K562 (cell line): ENCODE measurements around the gene SPDYE17. TPM values are rescaled to one million over a fixed set of nuclear protein-coding genes. Genes with fewer than 3 reads are reported as not detected.
A peak's percentile ranks its signal among the peaks of the same experiment; 100 is the strongest.
"Not testable (repeated sequence)": the region's sequence is repeated elsewhere in the genome, so short reads cannot be mapped to it uniquely, and the experiment has no call there.

Experiments
- ATAC-seq: fragments of 200-7000 bp; cut with Tn5 transposase; 3 replicates; pipeline ENCODE4 v1.9.1; 2020; ENCODE audit warnings: moderate library complexity
- BruUV-seq: library from RNA; stranded (reverse); fragments of 400-500 nt; replicated peaks from 2 replicates; lab custom pipeline; 2021; lab: Mats Ljungman, UMichigan
- CTCF ChIA-PET: fragments of 300-600 bp; formaldehyde crosslinking; extraction: SDS; loops from one replicate; lab custom pipeline; 2021; ENCODE audit warnings: low intra/inter-chr PET ratio; lab: Yijun Ruan, JAX
- POLR2A ChIA-PET: fragments of 300-600, 350-650 bp; sonication (Branson Sonifier 250); formaldehyde crosslinking; extraction: SDS; loops from one replicate; lab custom pipeline; 2021; ENCODE audit warnings: antibody characterized with exemption, inconsistent platforms; lab: Yijun Ruan, JAX
- DNase-seq, 4 experiments: peaks; one replicate each; pipeline versions ENCODE4 v3.0.0 to v3.0.0-alpha.2; 2011 to 2018; ENCODE audit warnings: low spot score in 3 of 4, mixed read lengths in 3 of 4; ENCODE audit errors: extremely low read depth in 1 of 4
- FAIRE-seq: peaks from 2 replicates; lab custom pipeline; 2011; peaks lifted over from hg19 to GRCh38; lab: Jason Lieb, UNC
- H2AFZ ChIP-seq: 2 replicates; pipeline ENCODE4 v1.6.0; 2011; ENCODE audit warnings: low read depth, low read length, control low read depth, inconsistent platforms
- H3K27ac ChIP-seq: fragments of 200-600 bp; 3 replicates; pipeline ENCODE4 v1.8.0; 2011; ENCODE audit warnings: low read depth, mild to moderate bottlenecking, control low read depth, inconsistent platforms, low read length, moderate library complexity, mixed read lengths; ENCODE audit errors: extremely low read depth
- H3K27me3 ChIP-seq, 2 experiments: fragments of 300-600 bp in 1 of 2; 2 replicates in 1 of 2; 3 replicates in 1 of 2; pipeline versions ENCODE4 v1.6.0 to v1.8.0; 2011; ENCODE audit warnings: inconsistent platforms in 2 of 2, low read length in 2 of 2, mild to moderate bottlenecking in 1 of 2, mixed read lengths in 1 of 2, moderate library complexity in 1 of 2; ENCODE audit not compliant: control insufficient read depth in 2 of 2, insufficient read depth in 2 of 2
- H3K36me3 ChIP-seq: fragments of 300-600 bp; 3 replicates; pipeline ENCODE4 v1.8.0; 2011; ENCODE audit warnings: mild to moderate bottlenecking, low read length, inconsistent platforms; ENCODE audit not compliant: control insufficient read depth, insufficient read depth
- H3K4me1 ChIP-seq, 2 experiments: fragments of 200-600 bp in 1 of 2; replicated peaks in 1 of 2; 2 replicates in 1 of 2; 3 replicates in 1 of 2; pipeline versions ENCODE4 v1.5.1 to v1.8.0; 2011; ENCODE audit warnings: inconsistent platforms in 2 of 2, low read length in 2 of 2, mild to moderate bottlenecking in 1 of 2, mixed read lengths in 1 of 2, moderate library complexity in 1 of 2; ENCODE audit not compliant: control insufficient read depth in 2 of 2, insufficient read depth in 2 of 2
- H3K4me2 ChIP-seq: 2 replicates; pipeline ENCODE4 v1.6.1; 2011; ENCODE audit warnings: low read length, control low read depth, inconsistent platforms, mixed read lengths; ENCODE audit not compliant: insufficient read depth
- H3K4me3 ChIP-seq: fragments of 200-600 bp; sonication (generic), shearing (Covaris generic); 2 replicates; pipeline ENCODE4 v1.5.1; 2016; ENCODE audit warnings: control low read depth, inconsistent platforms
- H3K79me2 ChIP-seq: fragments of 200-600 bp; 3 replicates; pipeline ENCODE4 v1.8.0; 2011; ENCODE audit warnings: low read length, inconsistent platforms; ENCODE audit not compliant: control insufficient read depth, insufficient read depth
- H3K9ac ChIP-seq, 2 experiments: 2 replicates each; pipeline versions ENCODE4 v1.6.0 to v1.6.1; 2011; ENCODE audit warnings: low read depth in 2 of 2, low read length in 2 of 2, control low read depth in 1 of 2, inconsistent platforms in 1 of 2, mild to moderate bottlenecking in 1 of 2, mixed read lengths in 1 of 2; ENCODE audit not compliant: insufficient read depth in 1 of 2
- H3K9me1 ChIP-seq: one replicate; pipeline ENCODE4 v1.6.0; 2011; ENCODE audit warnings: inconsistent platforms, mild to moderate bottlenecking, low read length, moderate library complexity; ENCODE audit not compliant: control insufficient read depth, insufficient read depth
- H3K9me3 ChIP-seq: replicated peaks from 2 replicates; pipeline ENCODE4 v1.5.1; 2011; ENCODE audit warnings: low read depth, low read length, inconsistent platforms; ENCODE audit not compliant: control insufficient read depth, insufficient read depth
- H4K20me1 ChIP-seq: replicated peaks from 2 replicates; pipeline ENCODE4 v1.6.1; 2011; ENCODE audit warnings: low read length, inconsistent platforms, mixed read lengths; ENCODE audit not compliant: control insufficient read depth, insufficient read depth
- WGBS: fragments of 100-300 bp; shearing (Covaris generic); methylation state at CpG from one replicate; pipeline ENCODE4 v1.1.6; 2016; ENCODE audit warnings: low coverage, mixed read lengths; ENCODE audit not compliant: insufficient coverage; ENCODE audit errors: missing lambda C conversion rate; 5-methylcytosine and 5-hydroxymethylcytosine counted together
- in situ Hi-C: fragments of 300-500 bp; cut with MboI; formaldehyde crosslinking; loops from 4 replicates; pipeline ENCODE4 v1.15.0; 2018; ENCODE audit warnings: inconsistent platforms, mixed read lengths
- intact Hi-C: fragments of 100-400 bp; cut with micrococcal nuclease; formaldehyde crosslinking; loops from 2 replicates; pipeline ENCODE4 v1.14.2; 2022
- polyA plus RNA-seq, 8 experiments: library from polyadenylated mRNA; depleted of rRNA in 4 of 8; stranded (reverse) in 5 of 8; unstranded in 3 of 8; fragments of >200 nt; fragmentation: Nextera tagmentation in 2 of 8; fragmentation: Illumina TruSeq in 1 of 8; extraction: Ambion mirVana in 2 of 8; extraction: Trizol in 1 of 8; gene quantifications; 2 replicates each; pipeline versions ENCODE4 v1.2.1 to v1.2.3, GENCODE V29; 2011 to 2014; ENCODE audit warnings: inconsistent platforms in 1 of 8, missing spikeins in 1 of 8
- total RNA-seq, 7 experiments: library from RNA; depleted of rRNA in 6 of 7; stranded (reverse); fragments of >200 nt in 6 of 7; fragmentation: Illumina TruSeq in 2 of 7; extraction: Trizol in 2 of 7; gene quantifications; 2 replicates each; pipeline versions ENCODE4 v1.2.1 to v1.2.3, GENCODE V29; 2011 to 2021; ENCODE audit warnings: low replicate concordance in 1 of 7
- TF ChIP-seq, protein P1 (sequence below), 3 experiments: IDR thresholded peaks in 2 of 3; conservative IDR thresholded peaks in 1 of 3; 2 replicates each; pipeline ENCODE4 v1.5.1; 2011 to 2012; ENCODE audit warnings: low read length in 3 of 3, mild to moderate bottlenecking in 3 of 3, control low read depth in 2 of 3, improper control_type of control experiment in 1 of 3, inconsistent platforms in 1 of 3, low read depth in 1 of 3, mixed read lengths in 1 of 3, moderate library complexity in 1 of 3; ENCODE audit not compliant: insufficient read depth in 2 of 3
- TF ChIP-seq, protein P2 (sequence below), 3 experiments: fragments of 200-800 bp in 1 of 3; fragments of 250-450 bp in 1 of 3; fragments of 450-650 bp in 1 of 3; sonication (Bioruptor Pico) in 1 of 3; sonication (Bioruptor generic) in 1 of 3; formaldehyde crosslinking in 1 of 3; IDR thresholded peaks; 2 replicates each; pipeline versions ENCODE4 v1.6.1 to v1.8.0; 2016 to 2022; ENCODE audit warnings: mild to moderate bottlenecking in 2 of 3, missing genetic modification characterization in 2 of 3, missing compliant biosample characterization in 1 of 3, moderate library complexity in 1 of 3

SPDYE17 gene
- total and polyA plus RNA-seq, 9 of the 15 experiments (the other 6 are each of a cell fraction or from before 2014, with no cell fraction given) = not detected

DNA sequence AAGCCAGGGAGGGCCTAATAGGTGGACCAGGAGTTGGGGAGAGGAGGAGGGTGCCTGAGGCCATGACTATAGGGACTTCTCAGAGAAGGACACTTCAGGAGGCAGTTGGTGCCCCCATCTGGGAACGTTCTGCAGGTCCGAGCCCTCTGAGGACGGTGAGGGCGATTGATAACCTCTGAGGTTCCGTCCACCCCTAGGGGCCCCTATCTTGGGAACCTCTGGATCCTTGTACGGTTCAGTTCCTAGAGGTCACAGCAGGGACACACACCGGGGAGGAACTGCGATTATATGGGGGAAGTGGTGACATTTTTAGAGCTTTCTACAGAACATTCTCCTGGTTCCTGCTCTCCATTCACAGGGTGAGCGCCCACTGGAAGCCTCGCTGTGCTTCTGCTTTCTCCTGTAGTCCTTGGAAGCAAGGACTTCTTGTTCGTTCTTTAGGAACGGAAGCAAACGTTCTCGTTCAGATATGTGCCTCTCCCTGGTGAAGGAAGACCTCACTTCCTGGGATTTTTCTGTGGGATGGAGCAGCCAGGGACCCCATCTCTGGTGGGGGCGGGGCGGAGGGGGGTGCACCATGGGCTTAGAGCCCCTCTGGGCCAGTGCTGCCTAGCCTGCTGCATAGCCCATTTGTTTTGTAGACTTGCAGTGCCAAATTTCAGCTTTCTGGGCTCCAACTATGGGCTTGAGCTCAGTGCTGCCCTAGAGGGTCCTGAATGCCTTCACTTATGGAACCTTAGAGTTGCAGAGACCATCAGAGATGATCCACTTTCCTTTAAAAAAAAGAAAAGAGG is 46.0 kb downstream of the SPDYE17 start:
- TF ChIP-seq, protein P1, sequence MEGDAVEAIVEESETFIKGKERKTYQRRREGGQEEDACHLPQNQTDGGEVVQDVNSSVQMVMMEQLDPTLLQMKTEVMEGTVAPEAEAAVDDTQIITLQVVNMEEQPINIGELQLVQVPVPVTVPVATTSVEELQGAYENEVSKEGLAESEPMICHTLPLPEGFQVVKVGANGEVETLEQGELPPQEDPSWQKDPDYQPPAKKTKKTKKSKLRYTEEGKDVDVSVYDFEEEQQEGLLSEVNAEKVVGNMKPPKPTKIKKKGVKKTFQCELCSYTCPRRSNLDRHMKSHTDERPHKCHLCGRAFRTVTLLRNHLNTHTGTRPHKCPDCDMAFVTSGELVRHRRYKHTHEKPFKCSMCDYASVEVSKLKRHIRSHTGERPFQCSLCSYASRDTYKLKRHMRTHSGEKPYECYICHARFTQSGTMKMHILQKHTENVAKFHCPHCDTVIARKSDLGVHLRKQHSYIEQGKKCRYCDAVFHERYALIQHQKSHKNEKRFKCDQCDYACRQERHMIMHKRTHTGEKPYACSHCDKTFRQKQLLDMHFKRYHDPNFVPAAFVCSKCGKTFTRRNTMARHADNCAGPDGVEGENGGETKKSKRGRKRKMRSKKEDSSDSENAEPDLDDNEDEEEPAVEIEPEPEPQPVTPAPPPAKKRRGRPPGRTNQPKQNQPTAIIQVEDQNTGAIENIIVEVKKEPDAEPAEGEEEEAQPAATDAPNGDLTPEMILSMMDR (IDR thresholded peaks at IDR 0.05 in 2 of 3, conservative IDR thresholded peaks at IDR 0.05 in 1 of 3; ENCODE audit: insufficient read depth in 2 of 3, low read depth in 1 of 3, low read length in 3 of 3) = peak in 1 of 3 experiments; percentile 16; a peak in 1 of 6 replicates
- TF ChIP-seq, protein P2, sequence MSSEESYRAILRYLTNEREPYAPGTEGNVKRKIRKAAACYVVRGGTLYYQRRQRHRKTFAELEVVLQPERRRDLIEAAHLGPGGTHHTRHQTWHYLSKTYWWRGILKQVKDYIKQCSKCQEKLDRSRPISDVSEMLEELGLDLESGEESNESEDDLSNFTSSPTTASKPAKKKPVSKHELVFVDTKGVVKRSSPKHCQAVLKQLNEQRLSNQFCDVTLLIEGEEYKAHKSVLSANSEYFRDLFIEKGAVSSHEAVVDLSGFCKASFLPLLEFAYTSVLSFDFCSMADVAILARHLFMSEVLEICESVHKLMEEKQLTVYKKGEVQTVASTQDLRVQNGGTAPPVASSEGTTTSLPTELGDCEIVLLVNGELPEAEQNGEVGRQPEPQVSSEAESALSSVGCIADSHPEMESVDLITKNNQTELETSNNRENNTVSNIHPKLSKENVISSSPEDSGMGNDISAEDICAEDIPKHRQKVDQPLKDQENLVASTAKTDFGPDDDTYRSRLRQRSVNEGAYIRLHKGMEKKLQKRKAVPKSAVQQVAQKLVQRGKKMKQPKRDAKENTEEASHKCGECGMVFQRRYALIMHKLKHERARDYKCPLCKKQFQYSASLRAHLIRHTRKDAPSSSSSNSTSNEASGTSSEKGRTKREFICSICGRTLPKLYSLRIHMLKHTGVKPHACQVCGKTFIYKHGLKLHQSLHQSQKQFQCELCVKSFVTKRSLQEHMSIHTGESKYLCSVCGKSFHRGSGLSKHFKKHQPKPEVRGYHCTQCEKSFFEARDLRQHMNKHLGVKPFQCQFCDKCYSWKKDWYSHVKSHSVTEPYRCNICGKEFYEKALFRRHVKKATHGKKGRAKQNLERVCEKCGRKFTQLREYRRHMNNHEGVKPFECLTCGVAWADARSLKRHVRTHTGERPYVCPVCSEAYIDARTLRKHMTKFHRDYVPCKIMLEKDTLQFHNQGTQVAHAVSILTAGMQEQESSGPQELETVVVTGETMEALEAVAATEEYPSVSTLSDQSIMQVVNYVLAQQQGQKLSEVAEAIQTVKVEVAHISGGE (CRISPR knock-in tag; IDR thresholded peaks at IDR 0.05) = peak in 1 of 3 experiments; percentile 56; a peak in 2 of 6 replicates
- in situ Hi-C loops, H4K20me1 ChIP-seq, H3K27me3 ChIP-seq, intact Hi-C loops, H3K36me3 ChIP-seq, CTCF ChIA-PET, H3K4me3 ChIP-seq, H3K9me1 ChIP-seq, H2AFZ ChIP-seq, H3K79me2 ChIP-seq, H3K9me3 ChIP-seq, DNase-seq, BruUV-seq, POLR2A ChIA-PET, H3K4me1 ChIP-seq, H3K4me2 ChIP-seq: not testable (repeated sequence)
- H3K27ac ChIP-seq = peak overlapping the region; percentile 28; the same call in 1 of the 3 replicates
- ATAC-seq (peak; percentile 83), FAIRE-seq (peak; percentile 81)
- 51% methylated on average over 6 of the region's 16 CpGs for WGBS
- H3K9ac ChIP-seq = peak overlapping the region in 1 of 2 experiments; percentile 47; a peak in 1 of 4 replicates

DNA sequence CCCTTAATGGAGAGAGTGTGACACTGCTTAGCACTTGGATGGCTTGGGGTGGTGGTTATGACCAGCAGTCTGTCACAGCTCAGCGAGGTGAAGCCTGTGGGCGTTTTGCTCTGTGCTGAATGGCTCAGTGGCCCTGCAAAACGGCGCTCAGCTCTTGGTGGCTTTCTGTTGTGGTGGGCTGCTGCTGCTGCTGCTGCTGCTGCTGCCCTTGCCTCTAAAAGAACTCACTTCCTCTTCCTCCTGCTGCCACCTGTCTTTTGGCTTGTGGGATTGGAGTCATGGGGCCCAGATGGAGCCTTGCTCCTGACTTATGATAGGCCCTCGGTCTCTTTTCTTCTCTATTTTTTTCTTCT is 47.4 kb downstream of the SPDYE17 start:
- H3K36me3 ChIP-seq, in situ Hi-C loops, H4K20me1 ChIP-seq, H3K4me2 ChIP-seq, H3K9me3 ChIP-seq, H3K9ac ChIP-seq, CTCF ChIA-PET, H3K79me2 ChIP-seq, POLR2A ChIA-PET, H3K4me3 ChIP-seq, DNase-seq, H3K27me3 ChIP-seq, H3K27ac ChIP-seq, BruUV-seq, H2AFZ ChIP-seq, intact Hi-C loops, H3K4me1 ChIP-seq, H3K9me1 ChIP-seq: not testable (repeated sequence)
- no CpG with 5 or more reads among the region's 5 CpGs for WGBS
- FAIRE-seq = peak; percentile 73
- peak; percentile 28 for ATAC-seq
